Testis (tissue), 3 donors: Measurements from ENCODE around the gene NUP153. TPM values are rescaled to one million over a fixed set of nuclear protein-coding genes. Genes with fewer than 3 reads are reported as not detected.

Experiments
- DNase-seq: peaks from one replicate; pipeline ENCODE4 v3.0.0-alpha.2; 2019
- H3K27ac ChIP-seq, 2 donors: fragments of 200-600 bp; sonication (generic); one replicate each; pipeline ENCODE4 v1.5.1; 2019
- H3K27me3 ChIP-seq: fragments of 200-600 bp; sonication (generic); one replicate; pipeline ENCODE4 v1.5.1; 2019
- H3K36me3 ChIP-seq: fragments of 200-600 bp; sonication (generic); one replicate; pipeline ENCODE4 v1.5.1; 2017; ENCODE audit warnings: low read depth; ENCODE audit errors: missing control alignments
- H3K4me1 ChIP-seq: fragments of 200-600 bp; sonication (generic); one replicate; pipeline ENCODE4 v1.5.1; 2019
- H3K4me3 ChIP-seq, 2 donors: fragments of 200-600 bp; sonication (generic); one replicate each; pipeline ENCODE4 v1.5.1; 2017 to 2019
- H3K9me3 ChIP-seq: fragments of 200-600 bp; sonication (generic); one replicate; pipeline ENCODE4 v1.5.1; 2017
- CTCF ChIP-seq, 3 experiments: fragments of 450-650 bp in 2 of 3; fragments of 200-600 bp in 1 of 3; sonication (generic) in 1 of 3; IDR thresholded peaks; one replicate each; pipeline ENCODE4 v1.5.1; 2016 to 2019; ENCODE audit warnings: antibody characterized with exemption in 3 of 3, mild to moderate bottlenecking in 2 of 3, moderate library complexity in 1 of 3
- POLR2A ChIP-seq: fragments of 450-650 bp; IDR thresholded peaks from one replicate; pipeline ENCODE4 v1.6.1; 2017; ENCODE audit warnings: antibody characterized with exemption, mild to moderate bottlenecking, moderate library complexity
- WGBS, 2 donors: methylation state at CpG; one replicate each; pipeline ENCODE4 v1.1.5; 2018; 5-methylcytosine and 5-hydroxymethylcytosine counted together
- intact Hi-C: fragments of 100-400 bp; cut with DNase I; formaldehyde crosslinking; loops from one replicate; pipeline ENCODE4 v1.15.1; 2023; ENCODE audit warnings: low total_unique reads
- polyA plus RNA-seq: library from polyadenylated mRNA; stranded (reverse); fragments of 350-450 nt; fragmentation: Illumina TruSeq; extraction: RNeasy Lipid Tissue Mini Kit (QIAGEN cat#74804); gene quantifications from one replicate; pipeline ENCODE4 v1.2.3, GENCODE V29; 2014; ENCODE audit warnings: low read depth, low replicate concordance; ENCODE audit not compliant: insufficient read depth
- total RNA-seq, 2 donors: library from RNA; depleted of rRNA; stranded (reverse); fragments of >200 nt; gene quantifications; one replicate each; pipeline ENCODE4 v1.2.3, GENCODE V29; 2016

NUP153 gene
- total and polyA plus RNA-seq, 3 donors from 2014 or later, result 62.5 to 64.1 (median 63.2) TPM

GRCh38 chr6:17672064-17672718, 34.5 kb downstream of the NUP153 start:
- DNase-seq, result no peak
- no peaks in the 10 kb centered on the region for H3K27me3 ChIP-seq
- H3K4me3 ChIP-seq, result no peak overlapping the region
- H3K27ac ChIP-seq, result no peak overlapping the region
- intact Hi-C loops, result no loop called here
- no peak for TF ChIP-seq POLR2A
- TF ChIP-seq CTCF (IDR thresholded peaks at IDR 0.05), result no peak
- no peaks in the 10 kb centered on the region for H3K36me3 ChIP-seq
- H3K9me3 ChIP-seq, result no peaks in the 10 kb centered on the region
- H3K4me1 ChIP-seq, result no peaks in the 10 kb centered on the region
- WGBS, 2 donors, result 89 to 95% methylated on average over 7 of the region's 7 CpGs

GRCh38 chr6:17666646-17667045, 40.1 kb downstream of the NUP153 start:
- Histone ChIP-seq H3K27ac (no peak overlapping the region), H3K4me1 (no peaks in the 10 kb centered on the region), H3K4me3 (no peak overlapping the region), H3K27me3 (no peaks in the 10 kb centered on the region), H3K9me3 (no peaks in the 10 kb centered on the region), H3K36me3 (no peaks in the 10 kb centered on the region)
- intact Hi-C loops, result no loop called here
- TF ChIP-seq CTCF (IDR thresholded peaks at IDR 0.05), result no peak
- DNase-seq, result no peak
- WGBS, 2 donors, result 83 to 100% methylated on average over 1 of the region's 1 CpG

- Histone ChIP-seq H3K4me1 (no peaks in the 10 kb centered on the region), H3K4me3 (no peak overlapping the region), H3K27ac (no peak overlapping the region), H3K9me3 (no peaks in the 10 kb centered on the region), H3K36me3 (no peaks in the 10 kb centered on the region), H3K27me3 (no peaks in the 10 kb centered on the region)
- DNase-seq, result no peak
- WGBS, 2 donors, result 86 to 88% methylated on average over 1 of the region's 1 CpG
- TF ChIP-seq CTCF (IDR thresholded peaks at IDR 0.05), result no peak
- no peak for TF ChIP-seq POLR2A
- intact Hi-C loops, result no loop called here
Measured at GRCh38 chr6:17665132-17665531, 41.6 kb downstream of the NUP153 start.

- intact Hi-C loops, result no loop called here
- Histone ChIP-seq H3K27me3 (no peaks in the 10 kb centered on the region), H3K4me1 (no peaks in the 10 kb centered on the region), H3K36me3 (no peaks in the 10 kb centered on the region), H3K9me3 (no peaks in the 10 kb centered on the region), H3K4me3 (no peak overlapping the region), H3K27ac (no peak overlapping the region)
- 94 to 95% methylated on average over 4 of the region's 4 CpGs for WGBS, 2 donors
- no peak for DNase-seq
- TF ChIP-seq CTCF (IDR thresholded peaks at IDR 0.05) (no peak), POLR2A (no peak)
Measured at GRCh38 chr6:17663226-17663625, 43.5 kb downstream of the NUP153 start.

- no peaks in the 10 kb centered on the region for H3K4me1 ChIP-seq
- WGBS, 2 donors, result 70 to 75% methylated on average over 2 of the region's 2 CpGs
- no peaks in the 10 kb centered on the region for H3K36me3 ChIP-seq
- no peaks in the 10 kb centered on the region for H3K9me3 ChIP-seq
- intact Hi-C loops, result no loop called here
- TF ChIP-seq CTCF (IDR thresholded peaks at IDR 0.05) (no peak), POLR2A (no peak)
- H3K27me3 ChIP-seq, result no peaks in the 10 kb centered on the region
- no peak for DNase-seq
- H3K4me3 ChIP-seq, result no peak overlapping the region
- no peak overlapping the region for H3K27ac ChIP-seq
Measured at GRCh38 chr6:17662585-17662984, 44.1 kb downstream of the NUP153 start.
